ENCODE measurements around the gene SLC6A17.

SLC6A17 gene

GRCh38 chr1:110224240-110224995 is 74.1 kb downstream of the SLC6A17 start:
- DNase-seq, result no peak

- no peak for DNase-seq
These were observed 74.9 kb downstream of the SLC6A17 start for GRCh38 chr1:110225212-110225611.

- no peak for DNase-seq
These were observed 75.6 kb downstream of the SLC6A17 start for GRCh38 chr1:110225756-110226404.

- no peak for DNase-seq
These were observed 77.5 kb downstream of the SLC6A17 start for GRCh38 chr1:110227774-110228173.

GRCh38 chr1:110228381-110228780 is 78.1 kb downstream of the SLC6A17 start:
- DNase-seq, result no peak

- DNase-seq, result no peak
These were observed 78.6 kb downstream of the SLC6A17 start for GRCh38 chr1:110228869-110229268.

GRCh38 chr1:110229348-110230001 is 79.2 kb downstream of the SLC6A17 start:
- DNase-seq, result no peak

- no peak for DNase-seq
These were observed 80.3 kb downstream of the SLC6A17 start for GRCh38 chr1:110230381-110231199.

GRCh38 chr1:110233861-110234260 is 83.6 kb downstream of the SLC6A17 start:
- DNase-seq, result peak; percentile 14

- no peak for DNase-seq
These were observed 84.4 kb downstream of the SLC6A17 start for GRCh38 chr1:110234691-110235090.

- no peak for DNase-seq
These were observed 85.0 kb downstream of the SLC6A17 start for GRCh38 chr1:110235181-110235833.

GRCh38 chr1:110235834-110236682 is 85.8 kb downstream of the SLC6A17 start:
- DNase-seq, result no peak

- no peak for DNase-seq
These were observed 87.3 kb downstream of the SLC6A17 start for GRCh38 chr1:110237386-110238152.

- DNase-seq, result no peak
These were observed 89.4 kb downstream of the SLC6A17 start for GRCh38 chr1:110239441-110240430.

GRCh38 chr1:110240476-110241210 is 90.3 kb downstream of the SLC6A17 start:
- DNase-seq, result peak; percentile 64

- no peak for DNase-seq
These were observed 91.2 kb downstream of the SLC6A17 start for GRCh38 chr1:110241516-110241915.

GRCh38 chr1:110242062-110242461 is 91.8 kb downstream of the SLC6A17 start:
- no peak for DNase-seq

GRCh38 chr1:110242731-110243130 is 92.4 kb downstream of the SLC6A17 start:
- DNase-seq, result no peak

- DNase-seq, result peak; percentile 17
These were observed 92.9 kb downstream of the SLC6A17 start for GRCh38 chr1:110243146-110243545.

All from NCI-H510A (cell line).